Fibroblast of skin of right biceps (primary cell): ENCODE results near the gene NUDT8.
"Not testable (repeated sequence)": the region's sequence is repeated elsewhere in the genome, so short reads cannot be mapped to it uniquely, and the experiment has no call there.

ENCODE experiments used
- DNase-seq: peaks from one replicate; pipeline ENCODE4 v3.0.0-alpha.2; 2013

Gene NUDT8

GRCh38 chr11:67641338-67642172, 11.8 kb upstream of the NUDT8 start:
- DNase-seq, result no peak

GRCh38 chr11:67640758-67641337, 11.1 kb upstream of the NUDT8 start:
- no peak for DNase-seq

GRCh38 chr11:67640021-67640757, 10.5 kb upstream of the NUDT8 start:
- DNase-seq, result peak; percentile 41

GRCh38 chr11:67639438-67639859, 9.7 kb upstream of the NUDT8 start, which contains the start of gene TBX10:
TBX10 (minus strand) TSS chr11:67639763; CDS start chr11:67639472, 291 bp downstream.
- DNase-seq, result no peak

GRCh38 chr11:67638535-67639437, 9.0 kb upstream of the NUDT8 start:
- no peak for DNase-seq

GRCh38 chr11:67637441-67637840, 7.7 kb upstream of the NUDT8 start:
- not testable (repeated sequence) for DNase-seq

- DNase-seq, result no peak
These were observed 7.2 kb upstream of the NUDT8 start for GRCh38 chr11:67636962-67637361.

- no peak for DNase-seq
These were observed 5.4 kb upstream of the NUDT8 start for GRCh38 chr11:67635231-67635521.

GRCh38 chr11:67634366-67635230, 4.9 kb upstream of the NUDT8 start:
- DNase-seq, result no peak

GRCh38 chr11:67633758-67634365, 4.1 kb upstream of the NUDT8 start:
- no peak for DNase-seq

- DNase-seq, result no peak
These were observed 3.4 kb upstream of the NUDT8 start for GRCh38 chr11:67632982-67633755.

GRCh38 chr11:67632175-67632981, 2.6 kb upstream of the NUDT8 start:
- no peak for DNase-seq

GRCh38 chr11:67631853-67632174, 2.1 kb upstream of the NUDT8 start:
- DNase-seq, result no peak

- DNase-seq, result no peak
These were observed 1.7 kb upstream of the NUDT8 start for GRCh38 chr11:67631411-67631810.

- no peak for DNase-seq
These were observed 1.2 kb upstream of the NUDT8 start for GRCh38 chr11:67630943-67631331.

- peak; percentile 97 for DNase-seq
These were observed 648 bp upstream of the NUDT8 start for GRCh38 chr11:67630228-67630942.

- DNase-seq, result no peak
These were observed 889 bp downstream of the NUDT8 start for GRCh38 chr11:67628710-67629385.

GRCh38 chr11:67627812-67628624, 1.7 kb downstream of the NUDT8 start:
- DNase-seq, result no peak
